Thyroid gland (tissue), 4 donors: ENCODE results near the gene LSM7.

Experiments
- POLR2A ChIP-seq, 2 donors: fragments of 450-650 bp; IDR thresholded peaks; one replicate each; pipeline ENCODE4 v1.6.1; 2017; ENCODE audit warnings: antibody characterized with exemption in 2 of 2, mild to moderate bottlenecking in 2 of 2, moderate library complexity in 1 of 2
- TF ChIP-seq, protein P1 (sequence below), 6 experiments: fragments of 200-600 bp in 3 of 6; fragments of 450-650 bp in 3 of 6; sonication (generic) in 3 of 6; IDR thresholded peaks; one replicate each; pipeline ENCODE4 v1.5.1; 2016 to 2019; ENCODE audit warnings: antibody characterized with exemption in 6 of 6, mild to moderate bottlenecking in 2 of 6, inconsistent platforms in 1 of 6, moderate library complexity in 1 of 6

- TF ChIP-seq, protein P1, sequence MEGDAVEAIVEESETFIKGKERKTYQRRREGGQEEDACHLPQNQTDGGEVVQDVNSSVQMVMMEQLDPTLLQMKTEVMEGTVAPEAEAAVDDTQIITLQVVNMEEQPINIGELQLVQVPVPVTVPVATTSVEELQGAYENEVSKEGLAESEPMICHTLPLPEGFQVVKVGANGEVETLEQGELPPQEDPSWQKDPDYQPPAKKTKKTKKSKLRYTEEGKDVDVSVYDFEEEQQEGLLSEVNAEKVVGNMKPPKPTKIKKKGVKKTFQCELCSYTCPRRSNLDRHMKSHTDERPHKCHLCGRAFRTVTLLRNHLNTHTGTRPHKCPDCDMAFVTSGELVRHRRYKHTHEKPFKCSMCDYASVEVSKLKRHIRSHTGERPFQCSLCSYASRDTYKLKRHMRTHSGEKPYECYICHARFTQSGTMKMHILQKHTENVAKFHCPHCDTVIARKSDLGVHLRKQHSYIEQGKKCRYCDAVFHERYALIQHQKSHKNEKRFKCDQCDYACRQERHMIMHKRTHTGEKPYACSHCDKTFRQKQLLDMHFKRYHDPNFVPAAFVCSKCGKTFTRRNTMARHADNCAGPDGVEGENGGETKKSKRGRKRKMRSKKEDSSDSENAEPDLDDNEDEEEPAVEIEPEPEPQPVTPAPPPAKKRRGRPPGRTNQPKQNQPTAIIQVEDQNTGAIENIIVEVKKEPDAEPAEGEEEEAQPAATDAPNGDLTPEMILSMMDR (IDR thresholded peaks at IDR 0.05), result no peak
- no peak for TF ChIP-seq POLR2A (IDR thresholded peaks at IDR 0.05)
Observed at GRCh38 chr19:2333807-2334211, 5.4 kb upstream of the LSM7 start.
